ENCODE results near the gene RGS3.
"Not testable (repeated sequence)": the region's sequence is repeated elsewhere in the genome, so short reads cannot be mapped to it uniquely, and the experiment has no call there.

Gene RGS3

DNA sequence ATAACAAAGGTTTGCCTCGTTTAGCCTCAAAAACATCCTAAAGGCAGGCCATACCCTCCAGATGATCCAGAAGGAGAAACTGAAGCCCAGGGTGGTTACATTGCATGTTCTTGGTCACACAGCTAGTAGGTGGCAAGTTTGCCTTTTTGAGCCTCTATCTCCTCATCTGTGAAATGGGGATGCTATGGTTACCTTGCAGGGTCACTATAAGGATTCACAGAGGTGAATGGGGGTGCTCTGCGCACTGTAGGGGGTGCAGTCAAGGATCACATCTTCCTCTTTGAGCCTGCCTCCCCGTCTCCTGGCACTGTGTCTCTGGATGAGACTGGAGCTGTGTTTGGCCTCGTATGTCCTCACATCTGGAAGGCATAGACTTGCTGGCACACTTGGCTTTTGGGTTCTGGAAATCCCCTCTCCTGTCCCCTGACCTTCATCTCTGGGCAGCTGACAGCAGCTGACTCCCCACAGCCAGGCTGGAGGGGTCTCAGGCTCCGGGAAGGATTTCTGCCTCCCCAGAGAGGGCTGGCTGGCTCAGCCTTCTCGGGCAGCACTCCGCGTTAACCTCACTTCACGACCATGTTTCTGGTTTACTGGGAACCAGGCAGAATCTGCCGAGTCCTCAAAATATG lies 167.7 kb downstream of the RGS3 start:
- DNase-seq (ENCODE audit: insufficient read length, low spot score) = no peak
- FAIRE-seq = no peak

DNA sequence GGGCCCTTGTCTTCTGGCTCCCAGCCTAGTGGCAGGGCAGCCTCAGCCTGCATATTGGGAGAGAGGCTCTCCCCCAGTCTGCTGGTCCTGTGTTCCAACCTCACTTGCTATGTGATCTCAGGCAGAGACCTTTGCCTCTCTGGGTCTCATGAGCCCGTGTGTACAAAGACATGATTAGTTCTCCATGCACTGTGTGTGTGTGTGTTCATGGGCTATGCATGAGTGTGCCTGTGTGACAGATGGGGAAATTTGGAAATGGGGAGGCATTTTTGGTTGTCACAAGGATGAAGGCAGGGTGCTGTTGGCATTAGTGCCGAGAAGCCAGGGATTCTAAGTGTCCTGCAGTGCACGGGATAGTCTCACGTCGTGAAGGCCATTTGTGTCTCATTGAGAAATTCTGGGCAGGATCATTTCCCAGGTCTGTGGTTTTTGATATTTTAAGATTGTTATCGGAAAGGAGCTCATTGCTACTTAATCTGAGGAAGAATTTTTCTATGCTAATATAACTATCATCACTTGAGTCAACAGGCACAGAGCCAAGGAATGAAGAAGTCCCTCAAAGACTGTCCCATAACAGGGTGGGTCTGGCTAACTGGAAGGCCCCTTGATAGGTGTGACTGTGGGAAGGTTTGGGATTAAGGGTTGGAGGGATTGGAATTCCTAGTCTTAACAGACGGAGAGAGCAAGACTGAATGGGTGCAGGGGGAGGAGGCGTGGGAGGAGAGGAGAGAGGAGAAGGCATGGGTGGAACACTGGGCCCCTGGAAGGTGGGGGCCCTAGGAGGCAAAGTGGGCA lies 168.5 kb downstream of the RGS3 start:
- FAIRE-seq (no peak), DNase-seq (ENCODE audit: insufficient read length, low spot score) (no peak)

DNA sequence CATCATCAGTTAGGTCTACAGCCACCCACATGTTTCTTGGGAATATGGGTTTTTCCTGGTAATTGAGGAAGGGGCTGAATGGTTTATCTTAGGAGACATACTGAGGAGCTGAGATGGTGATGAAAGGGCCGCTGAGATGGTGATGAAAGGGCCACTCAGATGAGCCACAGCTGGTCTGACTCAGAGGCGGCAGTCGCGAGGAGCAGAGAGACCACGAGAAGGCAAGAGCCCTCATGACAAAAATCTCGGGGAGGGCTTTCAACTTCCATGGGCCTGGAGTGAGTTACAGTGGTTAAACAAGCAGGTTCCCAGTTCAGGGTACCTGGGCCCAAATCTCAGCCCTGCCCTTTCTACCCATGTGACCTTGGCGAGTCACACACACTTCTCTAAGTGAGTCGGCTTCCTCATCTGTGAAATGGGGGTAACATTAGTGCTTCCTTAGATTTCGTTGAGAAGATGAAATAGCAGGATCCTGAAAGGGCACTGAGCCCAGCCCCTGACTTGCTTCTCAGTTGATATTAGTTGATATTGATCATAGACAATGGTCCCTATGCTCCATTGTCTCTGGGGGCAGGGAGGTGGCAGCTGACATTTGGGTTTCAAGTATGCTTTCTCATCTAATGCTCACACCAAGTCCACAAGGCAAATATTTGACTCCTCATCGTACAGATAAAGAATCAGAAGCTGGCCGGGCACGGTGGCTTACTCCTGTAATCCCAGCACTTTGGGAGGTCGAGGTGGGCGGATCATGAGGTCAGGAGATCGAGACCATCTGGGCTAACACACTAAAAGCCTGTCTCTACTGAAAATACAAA lies 169.5 kb downstream of the RGS3 start:
- FAIRE-seq (no peak), DNase-seq (ENCODE audit: insufficient read length, low spot score) (no peak)

DNA sequence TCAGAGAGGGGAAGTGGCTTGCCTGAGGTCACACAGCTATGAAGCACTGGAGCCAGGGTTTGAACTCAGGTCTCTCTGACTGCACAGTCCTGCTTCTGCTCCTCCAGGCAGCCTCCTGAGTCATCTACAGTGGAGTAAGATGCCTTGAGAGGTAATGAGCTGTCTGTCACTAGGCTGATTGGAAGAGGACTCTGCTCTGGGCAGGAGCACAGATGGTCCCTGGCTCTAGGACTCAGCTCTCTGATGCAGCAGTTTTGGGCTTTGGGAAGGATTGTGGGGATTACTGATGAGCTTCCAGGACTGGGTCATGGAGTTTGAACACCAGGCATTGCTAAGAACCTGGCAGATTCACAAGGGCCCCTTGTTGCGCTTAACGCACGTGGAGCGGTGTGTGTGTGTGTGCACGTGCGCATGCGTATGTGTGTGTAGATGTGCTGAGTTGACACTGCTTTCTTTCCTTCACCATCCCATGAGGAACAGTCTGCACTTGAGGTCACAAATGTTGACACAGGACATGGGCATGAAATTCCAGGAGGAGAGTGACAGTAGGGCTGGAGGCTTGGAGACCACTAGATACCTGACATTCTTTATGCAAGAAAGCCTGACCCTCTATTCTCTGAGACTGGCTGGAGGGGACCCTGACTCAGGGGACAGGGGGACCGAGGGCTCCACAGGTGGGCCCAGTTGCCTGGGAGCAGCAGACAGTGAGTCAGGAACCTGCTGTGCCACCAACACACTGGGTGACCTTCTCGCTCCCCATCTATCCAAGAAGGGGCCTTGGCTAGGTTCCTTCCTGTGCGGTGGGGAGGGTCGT lies 170.5 kb downstream of the RGS3 start:
- DNase-seq (ENCODE audit: insufficient read length, low spot score) (no peak), FAIRE-seq (no peak)

DNA sequence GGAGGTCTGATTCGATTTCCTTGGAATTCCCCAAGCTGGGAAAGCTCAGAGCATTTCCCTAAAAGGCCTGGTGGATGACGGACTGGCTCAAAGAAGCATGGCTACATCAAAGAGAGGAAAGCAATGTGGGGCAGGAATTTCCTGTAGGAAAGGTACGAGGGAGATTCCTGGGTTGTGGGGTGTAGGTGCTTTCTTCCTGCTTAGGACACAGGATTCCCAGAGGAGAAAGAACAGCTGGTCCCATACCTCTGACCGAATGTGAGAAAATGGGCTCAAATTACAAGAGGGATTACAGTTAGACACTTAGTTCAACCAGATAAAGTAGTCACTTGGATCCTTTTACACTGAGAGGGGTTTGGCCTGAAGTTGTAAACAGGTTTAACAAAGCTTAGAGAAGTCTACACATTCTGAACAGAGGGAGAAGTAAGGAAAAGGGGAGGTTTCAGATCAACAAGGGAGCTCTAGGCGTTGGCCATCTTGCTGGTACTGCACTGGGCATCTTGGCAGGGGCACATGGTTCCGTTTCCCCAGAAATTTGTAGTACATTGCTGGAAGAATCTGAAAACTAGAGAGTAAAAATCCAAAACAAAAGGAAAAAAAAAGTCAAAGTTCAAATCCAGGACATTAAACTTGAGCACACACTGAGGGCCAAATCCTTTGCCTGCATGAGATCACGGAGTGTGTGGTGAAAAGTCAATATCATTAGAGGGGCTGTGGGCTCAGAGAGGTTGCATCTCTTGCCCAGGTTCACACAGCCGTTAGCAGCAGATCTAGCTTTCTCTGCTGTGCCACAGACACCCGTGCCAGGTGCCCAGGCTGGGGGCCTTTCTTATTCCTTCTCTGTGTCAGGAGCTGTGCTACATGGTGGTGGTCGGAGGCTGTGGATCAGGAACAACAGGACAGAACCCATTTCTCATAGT lies 171.3 kb downstream of the RGS3 start:
- no peak for DNase-seq (ENCODE audit: insufficient read length, low spot score)
- FAIRE-seq = no peak

DNA sequence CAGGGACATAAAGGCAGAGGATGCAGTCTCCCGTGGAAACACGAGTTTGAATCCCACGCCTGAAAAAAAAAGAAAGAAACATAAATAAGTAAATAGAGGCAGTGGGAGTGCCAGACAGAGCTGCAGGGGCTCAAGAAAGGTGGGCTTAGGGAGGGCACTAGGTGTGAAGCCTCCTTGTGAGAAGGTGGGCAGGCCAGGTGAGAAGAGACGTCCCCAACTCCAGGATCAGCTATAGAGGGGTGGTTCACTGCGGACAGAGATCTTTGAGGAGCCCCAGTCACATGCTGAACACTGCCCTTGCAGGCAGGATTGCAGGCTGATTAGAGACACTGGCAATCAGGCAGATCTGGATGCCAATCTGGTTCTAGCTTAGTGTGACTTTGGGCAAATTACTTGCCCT lies 172.1 kb downstream of the RGS3 start:
- FAIRE-seq = no peak
- no peak for DNase-seq (ENCODE audit: insufficient read length, low spot score)

DNA sequence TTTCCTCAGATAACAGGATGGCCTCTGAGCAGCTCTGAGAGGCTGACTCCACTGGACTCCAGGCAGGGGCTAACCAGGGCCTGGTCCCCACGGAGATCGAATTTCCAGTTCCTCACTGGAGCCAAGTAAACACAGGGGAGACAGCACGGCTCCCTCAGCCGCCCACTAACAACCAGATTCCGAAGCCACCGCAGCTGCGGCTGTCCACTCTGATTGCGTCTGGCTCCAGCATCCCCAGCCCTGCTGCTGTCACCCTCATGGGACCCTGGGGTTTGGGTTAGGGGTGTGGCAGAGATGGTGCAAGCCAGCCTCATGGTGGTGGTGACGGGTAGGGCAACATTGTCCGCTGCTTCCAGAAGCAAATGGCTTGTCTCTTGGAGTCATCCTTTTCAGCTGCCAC lies 172.6 kb downstream of the RGS3 start:
- FAIRE-seq (no peak), DNase-seq (ENCODE audit: insufficient read length, low spot score) (no peak)

DNA sequence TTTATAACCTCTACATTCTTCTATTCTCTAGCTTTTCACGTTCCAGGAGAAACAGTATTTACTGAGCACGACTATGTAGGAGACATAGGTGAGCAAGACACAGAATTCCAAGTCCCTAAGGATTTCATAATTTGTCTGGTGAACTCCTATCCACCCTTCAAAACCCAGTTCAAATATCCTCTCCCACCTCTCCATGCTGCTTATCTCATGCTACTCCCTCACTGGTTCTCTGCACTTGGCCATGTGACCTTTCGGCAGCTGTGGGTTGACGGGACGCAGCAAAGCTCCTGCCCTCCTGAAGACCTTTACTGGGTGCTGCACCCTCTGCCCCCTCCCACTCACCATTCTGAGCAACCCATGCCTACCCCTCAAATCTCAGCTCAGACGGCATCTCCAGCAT lies 173.2 kb downstream of the RGS3 start:
- FAIRE-seq (no peak), DNase-seq (ENCODE audit: insufficient read length, low spot score) (no peak)

DNA sequence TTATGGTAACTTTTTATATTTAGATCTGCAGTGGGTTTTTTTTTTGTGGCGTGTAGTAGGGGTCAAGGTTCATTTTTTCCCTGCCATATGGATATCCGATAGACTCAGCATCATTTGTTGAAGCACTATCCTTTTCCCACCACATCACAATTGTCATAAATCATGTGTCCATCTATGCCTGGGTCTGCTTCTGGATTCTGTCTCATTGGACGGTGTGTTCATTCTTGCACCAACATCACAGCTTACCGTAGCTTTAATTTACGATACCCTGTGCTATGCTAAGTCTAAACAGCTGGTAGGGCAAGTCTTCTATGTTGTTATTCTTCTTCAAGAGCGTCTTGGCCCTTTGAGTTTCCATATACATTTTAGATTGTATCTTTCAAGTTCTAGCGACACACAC lies 175.0 kb downstream of the RGS3 start:
- FAIRE-seq (peak; percentile 4), DNase-seq (ENCODE audit: insufficient read length, low spot score) (no peak)

DNA sequence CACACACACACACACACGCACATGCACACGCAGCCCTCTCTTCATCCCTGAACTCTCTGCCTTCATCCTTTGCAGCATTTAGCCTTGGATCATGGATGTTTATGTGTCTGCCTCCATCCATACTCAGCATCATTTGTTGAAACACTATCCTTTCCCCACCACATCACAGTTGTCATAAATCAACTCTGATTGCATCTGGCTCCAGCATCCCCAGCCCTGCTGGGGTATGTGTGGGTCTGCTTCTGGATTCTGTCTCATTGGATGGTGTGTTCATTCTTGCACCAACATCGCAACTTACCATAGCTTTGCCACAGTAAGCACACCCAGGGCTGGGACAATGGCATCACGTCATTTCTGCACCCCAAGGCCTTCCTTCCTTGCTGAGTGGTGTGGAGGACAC lies 175.4 kb downstream of the RGS3 start:
- no peak for DNase-seq (ENCODE audit: insufficient read length, low spot score)
- FAIRE-seq = no peak

DNA sequence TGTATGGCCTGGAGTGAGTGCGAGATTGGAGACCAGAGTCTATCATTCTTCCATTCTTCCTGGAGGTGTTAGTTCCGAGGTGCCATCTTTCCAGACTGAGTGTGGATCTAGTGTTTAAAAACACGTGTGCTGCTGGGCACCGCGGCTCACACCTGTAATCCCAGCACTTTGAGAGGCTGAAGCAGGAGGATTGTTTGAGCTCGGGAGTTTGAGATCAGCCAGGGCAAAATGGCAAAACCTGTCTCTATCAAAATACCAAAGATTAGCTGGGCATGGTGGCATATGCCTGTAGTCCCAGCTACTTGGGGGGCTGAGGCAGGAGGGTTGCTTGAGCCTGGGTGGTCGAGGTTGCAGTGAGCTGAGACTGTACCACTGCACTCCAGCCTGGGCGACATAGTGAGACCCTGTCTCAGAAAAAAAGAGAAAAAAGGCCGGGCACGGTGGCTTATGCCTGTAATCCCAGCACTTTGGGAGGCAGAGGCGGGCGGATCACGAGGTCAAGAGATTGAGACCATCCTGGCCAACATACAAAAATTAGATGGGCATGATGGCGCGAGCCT lies 176.0 kb downstream of the RGS3 start:
- not testable (repeated sequence) for DNase-seq (ENCODE audit: insufficient read length, low spot score); FAIRE-seq

DNA sequence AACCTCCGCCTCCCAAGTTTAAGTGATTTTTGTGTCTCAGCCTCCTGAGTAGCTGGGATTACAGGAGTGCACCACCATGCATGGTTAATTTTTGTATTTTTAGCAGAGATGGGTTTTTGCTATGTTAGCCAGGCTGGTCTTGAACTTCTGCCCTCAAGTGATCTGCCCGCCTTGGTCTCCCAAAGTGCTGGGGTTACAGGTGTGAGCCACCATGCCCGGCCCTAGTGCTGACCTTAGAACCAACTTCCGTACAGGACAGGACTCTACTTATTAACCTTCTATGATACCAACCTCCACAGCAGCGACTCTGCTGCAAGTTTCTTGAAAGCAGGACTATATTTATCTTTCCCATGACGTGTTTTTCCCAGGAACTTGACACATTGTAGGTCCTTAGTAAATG lies 176.9 kb downstream of the RGS3 start:
- DNase-seq (ENCODE audit: insufficient read length, low spot score) (no peak), FAIRE-seq (no peak)

DNA sequence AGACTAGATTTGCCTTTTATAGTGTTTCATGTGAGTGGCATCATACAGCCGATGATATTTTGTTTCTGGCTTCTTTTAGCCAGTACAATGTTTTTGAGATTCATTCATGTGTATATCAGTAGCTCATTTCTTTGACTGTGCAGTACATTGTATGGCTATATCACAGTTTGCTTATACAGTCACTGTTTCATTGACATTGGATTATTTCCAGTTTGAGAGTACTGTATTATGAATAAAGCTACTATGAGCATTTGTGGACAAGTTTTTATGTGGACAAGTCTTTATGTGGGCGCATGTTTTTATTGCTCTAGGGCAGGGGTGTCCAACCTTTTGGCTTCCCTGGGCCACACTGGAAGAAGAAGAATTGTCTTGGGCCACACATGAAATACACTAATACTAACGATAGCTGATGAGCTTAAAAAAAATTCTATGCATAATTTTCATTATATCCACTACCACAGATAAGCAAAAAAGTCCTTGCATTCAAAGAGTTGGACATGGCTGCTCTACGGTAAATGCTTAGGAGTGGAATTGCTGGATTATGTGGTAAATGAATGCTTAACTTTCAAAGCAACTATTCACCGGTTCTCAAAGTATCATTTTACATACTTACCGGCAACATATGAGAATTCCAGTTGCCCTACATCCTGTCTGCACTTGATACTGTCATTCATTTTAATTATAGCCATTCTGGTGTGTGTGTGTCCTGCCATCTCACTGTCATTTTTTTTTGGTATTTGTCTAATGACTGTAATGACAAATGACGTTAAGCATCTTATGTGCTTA lies 177.8 kb downstream of the RGS3 start:
- FAIRE-seq = no peak

DNA sequence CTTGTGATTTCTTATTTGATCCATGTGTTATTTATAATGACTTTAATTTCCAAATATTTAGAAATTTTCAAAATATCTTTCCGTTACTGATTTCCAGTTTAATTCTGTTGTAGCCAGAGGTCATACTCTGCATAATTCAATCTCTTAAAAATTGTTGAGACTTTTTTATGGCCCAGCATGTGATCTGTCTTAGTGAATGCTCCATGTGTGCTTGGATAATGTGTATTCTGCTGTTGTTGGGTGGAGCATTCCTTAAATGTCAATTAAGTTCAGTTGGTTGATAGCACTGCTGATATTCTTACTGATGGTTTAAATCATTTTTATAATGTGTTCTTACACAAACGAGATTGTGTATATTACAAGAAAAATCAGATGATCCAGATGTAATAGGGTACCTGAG lies 180.8 kb downstream of the RGS3 start:
- no peak for FAIRE-seq
- DNase-seq (ENCODE audit: insufficient read length, low spot score) = no peak

More for the DNA sequence above, 177.8 kb downstream of the RGS3 start:
- no peak for DNase-seq (ENCODE audit: insufficient read length, low spot score)

DNA sequence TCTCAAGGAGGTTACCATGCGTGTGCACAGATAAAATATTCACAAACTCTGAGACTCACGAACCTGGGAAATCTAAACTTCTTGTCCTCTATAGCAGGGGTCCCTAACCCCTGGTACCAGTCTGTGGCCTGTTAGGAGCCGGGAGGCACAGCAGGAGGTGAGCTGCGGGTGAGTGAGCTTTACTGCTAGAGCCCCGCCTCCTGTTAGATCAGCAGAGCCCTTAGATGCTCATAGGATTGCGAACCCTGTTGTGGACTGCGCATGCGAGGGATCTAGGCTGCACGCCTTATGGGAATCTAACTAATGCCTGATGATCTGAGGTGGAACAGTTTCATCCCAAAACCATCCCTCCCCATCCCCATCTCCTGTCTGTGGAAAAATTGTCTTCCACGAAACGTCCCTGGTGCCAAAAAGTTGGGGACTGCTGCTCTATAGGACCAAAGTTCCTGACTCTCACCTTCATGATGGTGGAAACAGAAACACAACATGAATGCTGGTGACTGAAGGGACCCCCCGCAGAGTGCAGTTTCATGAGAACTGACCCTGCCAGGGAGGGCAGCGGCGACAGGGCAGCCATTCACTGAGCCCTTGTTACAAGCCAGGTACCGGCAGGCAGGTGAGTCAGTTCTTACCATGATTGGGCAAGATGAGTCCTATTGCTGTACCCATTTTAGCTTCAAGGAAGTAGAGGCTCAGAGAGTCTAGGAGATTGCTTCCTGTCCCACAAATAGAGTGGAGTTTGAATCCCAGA lies 181.9 kb downstream of the RGS3 start:
- no peak for DNase-seq (ENCODE audit: insufficient read length, low spot score)
- FAIRE-seq = no peak

DNA sequence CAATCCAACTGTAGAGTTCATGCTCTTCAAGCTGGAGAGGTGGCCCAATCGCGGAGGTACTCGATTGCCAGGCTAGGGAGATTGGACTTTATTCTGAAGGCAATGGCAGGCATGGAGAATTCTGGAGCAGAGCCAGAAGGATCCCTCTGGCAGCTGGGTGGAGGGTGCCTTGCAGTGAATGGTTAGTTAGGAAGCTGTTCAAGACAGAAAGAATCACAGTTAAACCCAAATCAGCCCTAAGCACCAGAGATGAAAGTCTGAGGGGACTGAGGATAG lies 182.4 kb downstream of the RGS3 start:
- DNase-seq (ENCODE audit: insufficient read length, low spot score) (no peak), FAIRE-seq (no peak)

DNA sequence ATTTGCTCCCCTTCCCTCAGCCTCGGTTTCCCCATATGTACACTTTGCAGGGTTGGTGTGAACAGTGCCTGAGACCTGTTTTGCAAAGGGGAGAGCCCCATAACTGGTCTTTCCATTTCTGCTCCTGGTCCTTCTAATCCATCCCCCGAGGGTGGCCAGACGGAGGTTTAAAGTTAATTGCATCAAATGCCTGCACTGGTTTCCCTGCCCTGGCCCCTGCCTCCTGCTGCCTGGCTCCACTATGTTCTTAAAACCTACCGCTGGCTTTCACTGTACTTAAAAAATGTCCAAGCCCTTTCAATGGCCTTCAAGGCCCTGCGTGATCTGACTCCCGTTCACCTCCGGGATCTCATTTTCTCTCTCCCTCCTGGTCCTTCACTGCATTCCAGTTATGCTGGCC lies 183.0 kb downstream of the RGS3 start:
- DNase-seq (ENCODE audit: insufficient read length, low spot score) (no peak), FAIRE-seq (no peak)
